Stomach (tissue), 9 donors: Measurements from ENCODE around the gene NPIPA1. TPM values are rescaled to one million over a fixed set of nuclear protein-coding genes. Genes with fewer than 3 reads are reported as not detected.
"Not testable (repeated sequence)": the region's sequence is repeated elsewhere in the genome, so short reads cannot be mapped to it uniquely, and the experiment has no call there.

Experiments used
- DNase-seq, 2 donors: peaks; one replicate each; pipeline versions ENCODE4 v3.0.0 to v3.0.0-alpha.2; 2013 to 2019
- H3K27ac ChIP-seq, 5 donors: fragments of 200-600 bp in 4 of 5; sonication (generic) in 4 of 5; one replicate each; pipeline ENCODE4 v1.5.1; 2013 to 2019; ENCODE audit warnings: mild to moderate bottlenecking in 1 of 5, moderate library complexity in 1 of 5
- H3K27me3 ChIP-seq, 3 donors: fragments of 200-600 bp; sonication (generic); one replicate each; pipeline ENCODE4 v1.5.1; 2017 to 2019; ENCODE audit warnings: mixed run types in 1 of 3
- H3K36me3 ChIP-seq, 4 donors: fragments of 200-600 bp; sonication (generic); 1 replicate in 3 of 4; 2 replicates in 1 of 4; pipeline ENCODE4 v1.5.1; 2016 to 2019
- H3K4me1 ChIP-seq, 4 donors: fragments of 200-600 bp; sonication (generic); one replicate each; pipeline ENCODE4 v1.5.1; 2016 to 2019
- H3K4me3 ChIP-seq, 4 donors: fragments of 200-600 bp; sonication (generic) in 3 of 4; one replicate each; pipeline ENCODE4 v1.5.1; 2016 to 2019; ENCODE audit warnings: mild to moderate bottlenecking in 1 of 4
- H3K9me3 ChIP-seq, 4 donors: fragments of 200-600 bp; sonication (generic); one replicate each; pipeline ENCODE4 v1.5.1; 2016 to 2019
- WGBS, 5 donors: extraction: QIAGEN DNeasy Blood & Tissue Kit in 3 of 5; methylation state at CpG; one replicate each; pipeline versions ENCODE4 v1.1.5 to v1.1.7; 2013 to 2018; 5-methylcytosine and 5-hydroxymethylcytosine counted together
- intact Hi-C: fragments of 100-400 bp; cut with DNase I; formaldehyde crosslinking; loops from one replicate; pipeline ENCODE4 v1.15.1; 2023; ENCODE audit warnings: low total_unique reads
- polyA plus RNA-seq, 3 donors: library from polyadenylated mRNA; stranded (reverse); fragments of 200-250 nt; gene quantifications; one replicate each; pipeline ENCODE4 v1.2.3, GENCODE V29; 2013
- total RNA-seq, 5 donors: library from RNA; depleted of rRNA; stranded (reverse); fragments of >200 nt; gene quantifications; one replicate each; pipeline versions ENCODE4 v1.1.0 to v1.2.3, GENCODE V29; 2014 to 2016
- donor health status: healthy with polysubstance abuse.
- donor health status: Bipolar disorder and iron deficiency.
- donor health status: healthy.

The NPIPA1 gene
- total and polyA plus RNA-seq, 8 donors: 33.9 to 182 (median 77.5) TPM

DNA sequence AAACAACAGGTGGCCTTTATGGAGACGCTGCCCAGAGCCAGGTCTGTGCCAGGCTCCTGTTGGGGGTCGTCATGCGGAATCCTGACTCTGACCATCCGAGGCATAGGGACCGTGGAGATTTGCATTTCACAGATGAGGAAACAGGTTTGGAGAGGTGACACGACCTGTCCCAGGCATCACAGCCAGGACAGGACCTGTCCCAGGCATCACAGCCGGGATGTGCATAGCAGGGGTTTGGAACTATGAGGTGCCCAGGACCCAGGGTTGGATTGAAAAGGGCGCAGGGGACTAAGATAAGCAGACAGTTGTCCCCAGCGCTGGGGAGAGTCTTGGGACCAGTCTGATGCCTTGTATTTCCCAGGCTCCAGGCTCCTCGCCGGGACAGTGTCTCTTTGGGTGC lies 24.7 kb upstream of the NPIPA1 start:
- H3K4me3 ChIP-seq, H3K27ac ChIP-seq, H3K4me1 ChIP-seq, H3K36me3 ChIP-seq, H3K27me3 ChIP-seq, DNase-seq, H3K9me3 ChIP-seq, intact Hi-C loops: not testable (repeated sequence)
- WGBS, 5 donors: 39% methylated on average over 2 of the region's 11 CpGs; no CpG with 5 or more reads in 4 of the 5 donors

GRCh38 chr16:14918504-14918903 lies 18.7 kb upstream of the NPIPA1 start:
- H3K9me3 ChIP-seq, H3K27ac ChIP-seq, intact Hi-C loops, H3K27me3 ChIP-seq, H3K4me3 ChIP-seq, H3K36me3 ChIP-seq: not testable (repeated sequence)
- WGBS, 5 donors: 52 to 90% (median 57%) methylated on average over 2 to 13 of the region's 21 CpGs; no CpG with 5 or more reads in 1 of the 5 donors
- H3K4me1 ChIP-seq: peaks cover 0 to 11% (median 0%) of the 10 kb centered on the region in 4 donors
- DNase-seq: peak in 1 of 2 donors; percentile 34

DNA sequence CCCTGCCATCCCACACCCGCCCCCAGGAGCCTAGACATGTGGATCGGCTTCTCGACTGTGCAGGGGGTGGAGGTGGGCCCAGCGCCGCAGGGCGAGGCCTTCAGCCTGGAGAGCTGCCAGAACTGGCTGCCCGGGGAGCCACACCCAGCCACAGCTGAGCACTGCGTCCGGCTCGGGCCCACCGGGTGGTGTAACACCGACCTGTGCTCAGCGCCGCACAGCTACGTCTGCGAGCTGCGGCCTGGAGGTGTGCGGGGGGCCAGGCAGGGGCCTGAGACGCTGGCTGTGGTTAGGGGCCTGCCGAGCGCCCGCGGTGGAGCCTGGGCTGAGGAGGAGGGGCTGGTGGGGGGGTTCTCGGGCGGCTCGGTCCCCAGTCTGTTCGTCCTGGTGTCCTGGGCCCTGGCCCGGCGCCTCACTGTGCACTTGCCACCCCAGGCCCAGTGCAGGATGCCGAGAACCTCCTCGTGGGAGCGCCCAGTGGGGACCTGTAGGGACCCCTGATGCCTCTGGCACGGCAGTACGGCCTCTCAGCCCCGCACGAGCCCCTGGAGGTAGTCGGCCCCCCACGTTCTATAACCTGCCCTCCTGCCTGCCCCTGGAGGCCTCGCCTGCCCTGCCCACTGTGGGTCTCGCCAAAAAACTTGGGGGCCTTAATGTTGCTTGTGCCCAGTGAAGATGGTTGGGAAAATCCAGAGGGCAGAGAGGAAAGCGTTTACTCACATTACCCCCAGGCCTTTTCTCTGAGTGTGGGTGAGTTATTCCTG lies 17.2 kb upstream of the NPIPA1 start:
- H3K27ac ChIP-seq, H3K36me3 ChIP-seq, H3K4me3 ChIP-seq, intact Hi-C loops, H3K9me3 ChIP-seq, H3K27me3 ChIP-seq: not testable (repeated sequence)
- H3K4me1 ChIP-seq: peaks cover 0 to 11% (median 0%) of the 10 kb centered on the region in 4 donors
- 56 to 94% (median 80%) methylated on average over 7 to 32 of the region's 41 CpGs for WGBS, 5 donors
- peak; percentile 52 to 63 for DNase-seq

- DNase-seq, H3K9me3 ChIP-seq, H3K27me3 ChIP-seq, H3K36me3 ChIP-seq, H3K4me3 ChIP-seq, intact Hi-C loops, H3K27ac ChIP-seq: not testable (repeated sequence)
- 85 to 100% (median 95%) methylated on average over 4 to 10 of the region's 27 CpGs; no CpG with 5 or more reads in 1 of the 5 donors for WGBS, 5 donors
- peaks cover 0 to 11% (median 0%) of the 10 kb centered on the region in 4 donors for H3K4me1 ChIP-seq
Observed at GRCh38 chr16:14922285-14922684, 15.0 kb upstream of the NPIPA1 start.

GRCh38 chr16:14922968-14923367 lies 14.3 kb upstream of the NPIPA1 start:
- H3K36me3 ChIP-seq, H3K27ac ChIP-seq, H3K4me3 ChIP-seq, DNase-seq, H3K9me3 ChIP-seq, H3K27me3 ChIP-seq, intact Hi-C loops: not testable (repeated sequence)
- peaks cover 0 to 11% (median 0%) of the 10 kb centered on the region in 4 donors for H3K4me1 ChIP-seq
- 90 to 92% (median 92%) methylated on average over 5 to 9 of the region's 16 CpGs; no CpG with 5 or more reads in 2 of the 5 donors for WGBS, 5 donors

- 61 to 93% (median 75%) methylated on average over 3 to 14 of the region's 31 CpGs; no CpG with 5 or more reads in 1 of the 5 donors for WGBS, 5 donors
Observed at GRCh38 chr16:14923394-14924088, 13.7 kb upstream of the NPIPA1 start.

GRCh38 chr16:14924359-14924758 lies 12.9 kb upstream of the NPIPA1 start:
- peaks cover 3 to 11% (median 5%) of the 10 kb centered on the region in 4 donors for H3K36me3 ChIP-seq
- H3K9me3 ChIP-seq, H3K4me3 ChIP-seq, H3K4me1 ChIP-seq, intact Hi-C loops, H3K27ac ChIP-seq, H3K27me3 ChIP-seq, DNase-seq: not testable (repeated sequence)
- 85 to 93% (median 89%) methylated on average over 3 to 6 of the region's 17 CpGs; no CpG with 5 or more reads in 2 of the 5 donors for WGBS, 5 donors

More at GRCh38 chr16:14923394-14924088, 13.7 kb upstream of the NPIPA1 start:
- DNase-seq, H3K9me3 ChIP-seq, intact Hi-C loops, H3K27ac ChIP-seq, H3K27me3 ChIP-seq, H3K4me3 ChIP-seq, H3K4me1 ChIP-seq: not testable (repeated sequence)
- peaks cover 3 to 11% (median 5%) of the 10 kb centered on the region in 4 donors for H3K36me3 ChIP-seq

- DNase-seq, H3K4me1 ChIP-seq, intact Hi-C loops, H3K9me3 ChIP-seq, H3K27ac ChIP-seq, H3K4me3 ChIP-seq, H3K27me3 ChIP-seq: not testable (repeated sequence)
- H3K36me3 ChIP-seq: peaks cover 3 to 11% (median 5%) of the 10 kb centered on the region in 4 donors
- 95 to 100% (median 100%) methylated on average over 1 to 6 of the region's 18 CpGs; no CpG with 5 or more reads in 2 of the 5 donors for WGBS, 5 donors
Observed at GRCh38 chr16:14924982-14925381, 12.3 kb upstream of the NPIPA1 start.

GRCh38 chr16:14928064-14928714 lies 9.1 kb upstream of the NPIPA1 start:
- H3K27ac ChIP-seq, H3K4me1 ChIP-seq, H3K9me3 ChIP-seq, intact Hi-C loops, H3K27me3 ChIP-seq, H3K4me3 ChIP-seq: not testable (repeated sequence)
- H3K36me3 ChIP-seq: peaks cover 3 to 19% (median 10%) of the 10 kb centered on the region in 4 donors
- 67 to 75% (median 71%) methylated on average over 6 to 7 of the region's 31 CpGs for WGBS, 5 donors
- peak in 1 of 2 donors; percentile 9 for DNase-seq

DNA sequence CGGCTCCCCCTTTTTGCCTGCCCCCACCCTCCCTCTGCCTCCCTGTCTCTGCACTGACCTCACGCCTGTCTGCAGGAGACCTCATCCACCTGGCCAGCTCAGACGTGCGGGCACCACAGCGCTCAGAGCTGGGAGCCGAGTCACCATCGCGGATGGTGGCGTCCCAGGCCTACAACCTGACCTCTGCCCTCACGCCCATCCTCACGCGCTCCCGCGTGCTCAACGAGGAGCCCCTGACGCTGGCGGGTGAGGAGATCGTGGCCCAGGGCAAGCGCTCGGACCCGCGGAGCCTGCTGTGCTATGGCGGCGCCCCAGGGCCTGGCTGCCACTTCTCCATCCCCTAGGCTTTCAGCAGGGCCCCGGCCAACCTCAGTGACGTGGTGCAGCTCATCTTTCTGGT lies 8.1 kb upstream of the NPIPA1 start:
- DNase-seq, intact Hi-C loops: not testable (repeated sequence)
- WGBS, 5 donors: 80 to 90% (median 86%) methylated on average over 14 to 19 of the region's 26 CpGs; no CpG with 5 or more reads in 2 of the 5 donors

GRCh38 chr16:14930246-14930645 lies 7.0 kb upstream of the NPIPA1 start:
- WGBS, 5 donors: 90 to 94% (median 91%) methylated on average over 4 to 10 of the region's 25 CpGs; no CpG with 5 or more reads in 2 of the 5 donors
- H3K36me3 ChIP-seq: peaks cover 3 to 18% (median 11%) of the 10 kb centered on the region in 4 donors
- H3K9me3 ChIP-seq, H3K4me3 ChIP-seq, H3K27me3 ChIP-seq, H3K27ac ChIP-seq, H3K4me1 ChIP-seq, intact Hi-C loops, DNase-seq: not testable (repeated sequence)

More for the DNA sequence above, 8.1 kb upstream of the NPIPA1 start:
- H3K9me3 ChIP-seq, H3K4me3 ChIP-seq, H3K27ac ChIP-seq, H3K27me3 ChIP-seq, H3K4me1 ChIP-seq: not testable (repeated sequence)
- peaks cover 3 to 16% (median 10%) of the 10 kb centered on the region in 4 donors for H3K36me3 ChIP-seq
